ENCODE measurements around the gene ANXA4. TPM values are rescaled to one million over a fixed set of nuclear protein-coding genes. Genes with fewer than 3 reads are reported as not detected.

Gene ANXA4
- total and polyA plus RNA-seq, 2 experiments from 2014 or later = 107 to 231 TPM

DNA sequence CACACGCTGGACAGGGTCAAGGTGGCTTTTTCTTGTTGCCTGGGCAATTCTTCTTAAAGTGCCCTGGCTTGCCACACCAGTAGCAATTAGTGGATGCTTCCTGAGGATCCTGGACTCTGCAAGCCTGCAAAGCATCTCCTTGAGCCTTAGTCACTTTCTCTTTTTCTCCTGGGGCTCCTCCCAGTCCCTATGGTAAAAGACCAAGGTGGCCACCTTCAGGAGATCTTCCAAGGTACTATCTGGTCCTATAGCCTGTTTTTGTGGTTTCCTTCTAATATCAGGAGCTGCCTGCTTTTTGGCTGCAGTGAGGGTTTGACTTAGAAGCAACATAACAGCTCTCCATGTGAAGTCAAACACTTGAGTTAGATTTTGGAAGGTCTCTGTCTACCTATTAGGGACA, 54.2 kb downstream of the ANXA4 start:
- no peaks in the 10 kb centered on the region for H3K9me2 ChIP-seq (replicated peaks; ENCODE audit: insufficient read depth)
- H3K9me3 ChIP-seq (ENCODE audit: low read depth) = no peaks in the 10 kb centered on the region
- DNase-seq (ENCODE audit: low spot score) = no peak
- TF ChIP-seq EZH2 (IDR thresholded peaks at IDR 0.05; ENCODE audit: borderline replicate concordance) (no peak), EZH2phosphoT487 (IDR thresholded peaks at IDR 0.05; ENCODE audit: low read depth, severe bottlenecking, unreplicated experiment) (no peak)
- TF ChIP-seq, protein P1, sequence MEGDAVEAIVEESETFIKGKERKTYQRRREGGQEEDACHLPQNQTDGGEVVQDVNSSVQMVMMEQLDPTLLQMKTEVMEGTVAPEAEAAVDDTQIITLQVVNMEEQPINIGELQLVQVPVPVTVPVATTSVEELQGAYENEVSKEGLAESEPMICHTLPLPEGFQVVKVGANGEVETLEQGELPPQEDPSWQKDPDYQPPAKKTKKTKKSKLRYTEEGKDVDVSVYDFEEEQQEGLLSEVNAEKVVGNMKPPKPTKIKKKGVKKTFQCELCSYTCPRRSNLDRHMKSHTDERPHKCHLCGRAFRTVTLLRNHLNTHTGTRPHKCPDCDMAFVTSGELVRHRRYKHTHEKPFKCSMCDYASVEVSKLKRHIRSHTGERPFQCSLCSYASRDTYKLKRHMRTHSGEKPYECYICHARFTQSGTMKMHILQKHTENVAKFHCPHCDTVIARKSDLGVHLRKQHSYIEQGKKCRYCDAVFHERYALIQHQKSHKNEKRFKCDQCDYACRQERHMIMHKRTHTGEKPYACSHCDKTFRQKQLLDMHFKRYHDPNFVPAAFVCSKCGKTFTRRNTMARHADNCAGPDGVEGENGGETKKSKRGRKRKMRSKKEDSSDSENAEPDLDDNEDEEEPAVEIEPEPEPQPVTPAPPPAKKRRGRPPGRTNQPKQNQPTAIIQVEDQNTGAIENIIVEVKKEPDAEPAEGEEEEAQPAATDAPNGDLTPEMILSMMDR (IDR thresholded peaks at IDR 0.05; ENCODE audit: poor library complexity) = no peak
- no peaks in the 10 kb centered on the region for H3K27me3 ChIP-seq
- no peaks in the 10 kb centered on the region for H3K36me3 ChIP-seq (replicated peaks; ENCODE audit: insufficient read depth, low read depth)
- no peaks in the 10 kb centered on the region for H4K20me1 ChIP-seq (ENCODE audit: insufficient read depth, poor library complexity, severe bottlenecking)
- peak overlapping the region; percentile 97 for H3K27ac ChIP-seq
- H2AFZ ChIP-seq = no peak overlapping the region
- H3K79me2 ChIP-seq = peaks cover 29% of the 10 kb centered on the region
- H3K4me3 ChIP-seq = no peak overlapping the region
- WGBS (ENCODE audit: low lambda C conversion rate, missing lambda C conversion rate) = 87% methylated on average over 1 of the region's 1 CpG
- peak overlapping the region; percentile 82 for H3K4me2 ChIP-seq
- peaks cover 51% of the 10 kb centered on the region for H3K4me1 ChIP-seq (ENCODE audit: insufficient read depth)

DNA sequence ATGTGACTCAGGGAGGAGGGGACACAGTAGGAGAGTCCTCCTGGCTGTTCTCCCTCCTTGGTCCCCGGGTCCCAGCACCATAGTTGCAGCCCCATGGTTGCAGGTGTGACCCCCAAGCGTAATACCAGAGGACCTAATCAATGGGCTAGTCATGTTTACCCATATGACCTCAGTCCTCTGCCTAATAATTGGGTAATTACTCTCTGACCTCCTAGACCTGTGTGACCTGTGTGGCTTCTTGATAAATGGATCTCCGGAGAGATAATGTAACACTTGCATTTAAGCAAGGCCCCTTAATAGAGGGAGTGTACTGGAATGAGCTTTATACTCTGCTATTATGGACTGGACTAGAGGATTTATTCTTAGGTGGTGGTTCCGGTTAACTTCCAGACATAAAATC, 55.3 kb downstream of the ANXA4 start:
- H3K27ac ChIP-seq = peak overlapping the region; percentile 97
- peak overlapping the region; percentile 82 for H3K4me2 ChIP-seq
- H3K79me2 ChIP-seq = peaks cover 24% of the 10 kb centered on the region

DNA sequence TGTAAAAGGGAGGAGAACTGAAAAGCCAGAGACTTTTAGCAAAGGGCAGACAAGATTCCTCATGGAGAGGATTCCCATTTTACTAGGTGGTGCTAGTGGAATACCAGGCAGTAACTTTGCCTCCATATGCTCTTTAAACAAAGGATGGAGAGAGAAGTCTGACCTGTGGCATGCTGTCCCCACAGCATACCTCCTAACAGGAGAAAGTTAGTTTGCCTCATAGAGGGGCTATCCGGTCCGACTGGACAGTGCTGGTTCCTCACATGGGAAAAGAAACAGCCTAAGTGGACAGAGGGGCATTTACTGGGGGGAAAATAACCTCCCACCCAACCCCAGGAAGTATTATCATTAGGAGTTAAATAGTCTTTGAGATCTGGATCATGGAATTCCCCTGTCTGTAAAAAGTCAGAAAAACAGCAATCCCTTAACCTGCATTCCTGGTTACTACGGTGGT, 55.9 kb downstream of the ANXA4 start:
- TF ChIP-seq EZH2phosphoT487 (IDR thresholded peaks at IDR 0.05; ENCODE audit: low read depth, severe bottlenecking, unreplicated experiment) = no peak
- TF ChIP-seq EZH2 (IDR thresholded peaks at IDR 0.05; ENCODE audit: borderline replicate concordance) = no peak
- TF ChIP-seq, protein P1 (IDR thresholded peaks at IDR 0.05; ENCODE audit: poor library complexity) = no peak
- Histone ChIP-seq H3K4me3 (no peak overlapping the region), H3K9me2 (replicated peaks; ENCODE audit: insufficient read depth) (no peaks in the 10 kb centered on the region), H3K79me2 (peaks cover 24% of the 10 kb centered on the region), H3K4me1 (ENCODE audit: insufficient read depth) (peaks cover 53% of the 10 kb centered on the region), H3K27ac (peak overlapping the region; percentile 97), H3K27me3 (no peaks in the 10 kb centered on the region), H3K4me2 (peak overlapping the region; percentile 82), H3K9me3 (ENCODE audit: low read depth) (no peaks in the 10 kb centered on the region), H2AFZ (no peak overlapping the region), H3K36me3 (replicated peaks; ENCODE audit: insufficient read depth, low read depth) (no peaks in the 10 kb centered on the region), H4K20me1 (ENCODE audit: insufficient read depth, poor library complexity, severe bottlenecking) (no peaks in the 10 kb centered on the region)
- 42% methylated on average over 3 of the region's 3 CpGs for WGBS (ENCODE audit: low lambda C conversion rate, missing lambda C conversion rate)
- DNase-seq (ENCODE audit: low spot score) = no peak

More for the DNA sequence above, 55.3 kb downstream of the ANXA4 start:
- H3K9me3 ChIP-seq (ENCODE audit: low read depth) = no peaks in the 10 kb centered on the region
- no peak overlapping the region for H2AFZ ChIP-seq
- H3K4me1 ChIP-seq (ENCODE audit: insufficient read depth) = peaks cover 53% of the 10 kb centered on the region
- TF ChIP-seq, protein P1 (IDR thresholded peaks at IDR 0.05; ENCODE audit: poor library complexity) = no peak
- no peak for TF ChIP-seq EZH2phosphoT487 (IDR thresholded peaks at IDR 0.05; ENCODE audit: low read depth, severe bottlenecking, unreplicated experiment)
- TF ChIP-seq EZH2 (IDR thresholded peaks at IDR 0.05; ENCODE audit: borderline replicate concordance) = no peak
- no peaks in the 10 kb centered on the region for H3K9me2 ChIP-seq (replicated peaks; ENCODE audit: insufficient read depth)
- no peaks in the 10 kb centered on the region for H3K27me3 ChIP-seq
- WGBS (ENCODE audit: low lambda C conversion rate, missing lambda C conversion rate) = 56% methylated on average over 4 of the region's 4 CpGs
- DNase-seq (ENCODE audit: low spot score) = no peak
- H3K36me3 ChIP-seq (replicated peaks; ENCODE audit: insufficient read depth, low read depth) = no peaks in the 10 kb centered on the region
- H3K4me3 ChIP-seq = no peak overlapping the region
- H4K20me1 ChIP-seq (ENCODE audit: insufficient read depth, poor library complexity, severe bottlenecking) = no peaks in the 10 kb centered on the region
